ENCODE measurements around the gene BCHE. TPM values are rescaled to one million over a fixed set of nuclear protein-coding genes. Genes with fewer than 3 reads are reported as not detected.

The BCHE gene
- polyA plus RNA-seq, 2 of the 4 experiments (the other 2 are of a cell fraction): 2.8 to 5.5 TPM

- H3K4me1 ChIP-seq: no peaks in the 10 kb centered on the region
- ChIA-PET POLR2A (no interaction called here), CTCF (no interaction called here)
- TF ChIP-seq ZC3H11A (IDR thresholded peaks at IDR 0.05): no peak
- TF ChIP-seq FOSB (CRISPR knock-in tag; IDR thresholded peaks at IDR 0.05): no peak
- TF ChIP-seq EHMT2 (IDR thresholded peaks at IDR 0.05; ENCODE audit: low read depth): no peak
- no peak for TF ChIP-seq FOSL2 (IDR thresholded peaks at IDR 0.05)
- no peak for TF ChIP-seq FOSL2 (CRISPR knock-in tag; IDR thresholded peaks at IDR 0.05)
- no peak for TF ChIP-seq CBX8 (IDR thresholded peaks at IDR 0.05)
- TF ChIP-seq HES2 (IDR thresholded peaks at IDR 0.05): no peak
- no peak for TF ChIP-seq USF2 (IDR thresholded peaks at IDR 0.05)
- no peak for TF ChIP-seq HMGXB4 (CRISPR knock-in tag; IDR thresholded peaks at IDR 0.05; ENCODE audit: borderline replicate concordance)
- TF ChIP-seq BCL3 (IDR thresholded peaks at IDR 0.05): no peak
- no peak for TF ChIP-seq CEBPB (IDR thresholded peaks at IDR 0.05)
- no peak for TF ChIP-seq ZNF302 (CRISPR knock-in tag; IDR thresholded peaks at IDR 0.05)
- TF ChIP-seq, protein P1, sequence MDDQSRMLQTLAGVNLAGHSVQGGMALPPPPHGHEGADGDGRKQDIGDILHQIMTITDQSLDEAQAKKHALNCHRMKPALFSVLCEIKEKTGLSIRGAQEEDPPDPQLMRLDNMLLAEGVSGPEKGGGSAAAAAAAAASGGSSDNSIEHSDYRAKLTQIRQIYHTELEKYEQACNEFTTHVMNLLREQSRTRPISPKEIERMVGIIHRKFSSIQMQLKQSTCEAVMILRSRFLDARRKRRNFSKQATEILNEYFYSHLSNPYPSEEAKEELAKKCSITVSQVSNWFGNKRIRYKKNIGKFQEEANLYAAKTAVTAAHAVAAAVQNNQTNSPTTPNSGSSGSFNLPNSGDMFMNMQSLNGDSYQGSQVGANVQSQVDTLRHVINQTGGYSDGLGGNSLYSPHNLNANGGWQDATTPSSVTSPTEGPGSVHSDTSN (IDR thresholded peaks at IDR 0.05): no peak
- no peak for TF ChIP-seq ZFP36 (IDR thresholded peaks at IDR 0.05; ENCODE audit: borderline replicate concordance, partially characterized antibody)
- no peak overlapping the region for H3K27ac ChIP-seq
- DNase-seq (ENCODE audit: low read depth in 1 of 2, low spot score in 1 of 2): no peak
- no peak overlapping the region for H3K4me3 ChIP-seq
- ATAC-seq: no peak
- 34% methylated on average over 3 of the region's 3 CpGs for WGBS (ENCODE audit: missing lambda C conversion rate)
- no peak overlapping the region for H3K4me2 ChIP-seq
- FAIRE-seq: no peak
- no peaks in the 10 kb centered on the region for H3K9me3 ChIP-seq
Measured at GRCh38 chr3:165759041-165759440, 78.2 kb downstream of the BCHE start.

GRCh38 chr3:165755571-165755970 lies 81.7 kb downstream of the BCHE start:
- DNase-seq (ENCODE audit: low read depth in 1 of 2, low spot score in 1 of 2): no peak

More at GRCh38 chr3:165755571-165755970, 81.7 kb downstream of the BCHE start:
- TF ChIP-seq ESRRA (IDR thresholded peaks at IDR 0.05; ENCODE audit: borderline replicate concordance, low read length) (no peak), ZFP36 (IDR thresholded peaks at IDR 0.05; ENCODE audit: borderline replicate concordance, partially characterized antibody) (no peak), USF2 (IDR thresholded peaks at IDR 0.05) (no peak), FOSL2 (IDR thresholded peaks at IDR 0.05) (no peak), FOSL2 (CRISPR knock-in tag; IDR thresholded peaks at IDR 0.05) (no peak), CBX2 (IDR thresholded peaks at IDR 0.05; ENCODE audit: borderline replicate concordance, low read depth) (no peak), NPAS2 (CRISPR knock-in tag; IDR thresholded peaks at IDR 0.05; ENCODE audit: borderline replicate concordance) (no peak), RAD21 (conservative IDR thresholded peaks at IDR 0.05 in 1 of 2, IDR thresholded peaks at IDR 0.05 in 1 of 2) (no peak), FOXS1 (CRISPR knock-in tag; IDR thresholded peaks at IDR 0.05) (no peak), HES2 (IDR thresholded peaks at IDR 0.05) (no peak), HOXA7 (CRISPR knock-in tag; IDR thresholded peaks at IDR 0.05) (no peak), MAZ (IDR thresholded peaks at IDR 0.05; ENCODE audit: borderline replicate concordance, low read depth, low read length) (no peak), HMGXB4 (CRISPR knock-in tag; IDR thresholded peaks at IDR 0.05; ENCODE audit: borderline replicate concordance) (no peak), HOXB13 (CRISPR knock-in tag; IDR thresholded peaks at IDR 0.05; ENCODE audit: low read depth) (no peak), HOXB5 (CRISPR knock-in tag; IDR thresholded peaks at IDR 0.05) (no peak)
- TF ChIP-seq, protein P2, sequence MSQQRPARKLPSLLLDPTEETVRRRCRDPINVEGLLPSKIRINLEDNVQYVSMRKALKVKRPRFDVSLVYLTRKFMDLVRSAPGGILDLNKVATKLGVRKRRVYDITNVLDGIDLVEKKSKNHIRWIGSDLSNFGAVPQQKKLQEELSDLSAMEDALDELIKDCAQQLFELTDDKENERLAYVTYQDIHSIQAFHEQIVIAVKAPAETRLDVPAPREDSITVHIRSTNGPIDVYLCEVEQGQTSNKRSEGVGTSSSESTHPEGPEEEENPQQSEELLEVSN (IDR thresholded peaks at IDR 0.05; ENCODE audit: borderline replicate concordance, low read depth): no peak
- TF ChIP-seq, protein P3, sequence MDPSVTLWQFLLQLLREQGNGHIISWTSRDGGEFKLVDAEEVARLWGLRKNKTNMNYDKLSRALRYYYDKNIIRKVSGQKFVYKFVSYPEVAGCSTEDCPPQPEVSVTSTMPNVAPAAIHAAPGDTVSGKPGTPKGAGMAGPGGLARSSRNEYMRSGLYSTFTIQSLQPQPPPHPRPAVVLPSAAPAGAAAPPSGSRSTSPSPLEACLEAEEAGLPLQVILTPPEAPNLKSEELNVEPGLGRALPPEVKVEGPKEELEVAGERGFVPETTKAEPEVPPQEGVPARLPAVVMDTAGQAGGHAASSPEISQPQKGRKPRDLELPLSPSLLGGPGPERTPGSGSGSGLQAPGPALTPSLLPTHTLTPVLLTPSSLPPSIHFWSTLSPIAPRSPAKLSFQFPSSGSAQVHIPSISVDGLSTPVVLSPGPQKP (IDR thresholded peaks at IDR 0.05; ENCODE audit: low read depth, low read length): no peak
- POLR2A ChIA-PET: no interaction called here
- CTCF ChIA-PET: no interaction called here
- H3K9me3 ChIP-seq: no peaks in the 10 kb centered on the region
- no peak for ATAC-seq
- H3K4me1 ChIP-seq: no peaks in the 10 kb centered on the region
- FAIRE-seq: no peak
- no peak overlapping the region for H3K4me3 ChIP-seq
- WGBS (ENCODE audit: missing lambda C conversion rate): 52% methylated on average over 1 of the region's 1 CpG
- no peak overlapping the region for H3K4me2 ChIP-seq
- no peak overlapping the region for H3K27ac ChIP-seq
